Upper lobe of left lung (tissue), 4 donors: ENCODE data around the gene MAMLD1.

ENCODE experiments used
- EP300 ChIP-seq, 4 donors: sonication (generic); formaldehyde crosslinking; IDR thresholded peaks; one replicate each; pipeline ENCODE4 v1.5.1; 2017; ENCODE audit warnings: antibody characterized with exemption in 4 of 4, control low read depth in 2 of 4
- POLR2A ChIP-seq, 4 donors: fragments of 450-650 bp; IDR thresholded peaks; one replicate each; pipeline ENCODE4 v1.5.1; 2016 to 2017; ENCODE audit warnings: antibody characterized with exemption in 4 of 4, mild to moderate bottlenecking in 2 of 4

- TF ChIP-seq EP300 (IDR thresholded peaks at IDR 0.05) (no peak), POLR2A (IDR thresholded peaks at IDR 0.05) (no peak)
Measured at GRCh38 chrX:150449313-150449712, 86.2 kb downstream of the MAMLD1 start.
